A549 (cell line): ENCODE results near the gene TOM1L1. TPM values are rescaled to one million over a fixed set of nuclear protein-coding genes. Genes with fewer than 3 reads are reported as not detected.
A peak's percentile ranks its signal among the peaks of the same experiment; 100 is the strongest.

Experiments
- ATAC-seq, 2 experiments: fragments of 200-7000 bp in 1 of 2; fragments of >200 bp in 1 of 2; cut with Nextera tagmentation in 1 of 2; cut with Tn5 transposase in 1 of 2; 3 replicates each; pipeline versions ENCODE4 v1.8.0 to v1.9.1; 2018 to 2020; ENCODE audit warnings: mild to moderate bottlenecking in 1 of 2, moderate library complexity in 1 of 2
- CTCF ChIA-PET: fragments of 300-600 bp; sonication (Branson Sonifier 250); formaldehyde crosslinking; extraction: SDS; loops from one replicate; lab custom pipeline; 2021; ENCODE audit warnings: antibody characterized with exemption, inconsistent platforms; lab: Yijun Ruan, JAX
- POLR2A ChIA-PET: fragments of 350-600 bp; formaldehyde crosslinking; extraction: SDS; loops from one replicate; lab custom pipeline; 2021; ENCODE audit warnings: antibody characterized with exemption, inconsistent platforms; lab: Yijun Ruan, JAX
- DNase-seq, 2 experiments: peaks; one replicate each; pipeline versions ENCODE4 v3.0.0 to v3.0.0-alpha.2; 2011 to 2016; ENCODE audit warnings: low read depth in 1 of 2, low spot score in 1 of 2
- FAIRE-seq: peaks from 2 replicates; lab custom pipeline; 2011; peaks lifted over from hg19 to GRCh38; lab: Jason Lieb, UNC
- H3K27ac ChIP-seq, 2 experiments: fragments of >200 bp; sonication (Bioruptor Twin); formaldehyde crosslinking; 3 replicates each; pipeline ENCODE4 v1.5.1; 2016 to 2017
- H3K4me1 ChIP-seq: fragments of >200 bp; sonication (Bioruptor Twin); formaldehyde crosslinking; 3 replicates; pipeline ENCODE4 v1.6.1; 2016
- H3K4me2 ChIP-seq: fragments of >200 bp; sonication (Bioruptor Twin); formaldehyde crosslinking; 3 replicates; pipeline ENCODE4 v1.6.1; 2016
- H3K4me3 ChIP-seq: fragments of >200 bp; sonication (Bioruptor Twin); formaldehyde crosslinking; 3 replicates; pipeline ENCODE4 v1.5.1; 2016
- H3K9me3 ChIP-seq: fragments of >200 bp; sonication (Bioruptor Twin); formaldehyde crosslinking; 3 replicates; pipeline ENCODE4 v1.6.1; 2016
- EHF ChIP-seq: fragments of 250-450 bp; sonication (Bioruptor Pico); IDR thresholded peaks from 2 replicates; pipeline ENCODE4 v1.5.0; 2020; ENCODE audit warnings: mild to moderate bottlenecking
- EP300 ChIP-seq, 2 experiments: fragments of >200 bp; sonication (Bioruptor Twin); formaldehyde crosslinking; IDR thresholded peaks; 2 replicates in 1 of 2; 3 replicates in 1 of 2; pipeline ENCODE4 v1.6.1; 2016 to 2017
- ESRRA ChIP-seq: fragments of 150-350 bp; IDR thresholded peaks from 2 replicates; pipeline ENCODE4 v1.6.1; 2014; ENCODE audit warnings: mild to moderate bottlenecking, low read length, borderline replicate concordance
- GATA3 ChIP-seq: IDR thresholded peaks from 2 replicates; pipeline ENCODE4 v1.6.1; 2012; ENCODE audit warnings: borderline replicate concordance
- HOXA7 ChIP-seq: fragments of 250-450 bp; sonication (Bioruptor Pico); IDR thresholded peaks from 2 replicates; pipeline ENCODE4 v1.5.0; 2020; ENCODE audit warnings: mild to moderate bottlenecking, moderate library complexity
- HOXB13 ChIP-seq: fragments of 250-450 bp; sonication (Bioruptor Pico); IDR thresholded peaks from 2 replicates; pipeline ENCODE4 v1.5.0; 2020; ENCODE audit warnings: low read depth, mild to moderate bottlenecking, moderate library complexity
- KDM1A ChIP-seq: fragments of 200-600 bp; sonication (generic); IDR thresholded peaks from 2 replicates; pipeline ENCODE4 v1.6.1; 2016; ENCODE audit warnings: low read depth, mild to moderate bottlenecking
- MAZ ChIP-seq: fragments of 150-350 bp; IDR thresholded peaks from 2 replicates; pipeline ENCODE4 v1.6.1; 2014; ENCODE audit warnings: antibody characterized with exemption, low read depth, low read length, borderline replicate concordance
- MYC ChIP-seq: IDR thresholded peaks from 2 replicates; pipeline ENCODE4 v1.6.1; 2012; ENCODE audit warnings: mild to moderate bottlenecking, inconsistent platforms, low read length, improper control_type of control experiment, borderline replicate concordance
- PBX3 ChIP-seq: IDR thresholded peaks from 2 replicates; pipeline ENCODE4 v1.6.1; 2012
- PHF8 ChIP-seq: fragments of 200-600 bp; sonication (generic); IDR thresholded peaks from 2 replicates; pipeline ENCODE4 v1.6.1; 2016; ENCODE audit warnings: low read depth, mild to moderate bottlenecking, antibody characterized with exemption, moderate library complexity, borderline replicate concordance
- POLR2AphosphoS2 ChIP-seq: conservative IDR thresholded peaks from 2 replicates; pipeline ENCODE4 v1.6.1; 2012; ENCODE audit warnings: low read length, improper control_type of control experiment, inconsistent platforms
- RARB ChIP-seq: fragments of 250-450 bp; sonication (Bioruptor Pico); IDR thresholded peaks from 2 replicates; pipeline ENCODE4 v1.8.0; 2021; ENCODE audit warnings: mild to moderate bottlenecking, moderate library complexity
- SMC3 ChIP-seq: fragments of >200 bp; sonication (Bioruptor Twin); formaldehyde crosslinking; IDR thresholded peaks from 3 replicates; pipeline ENCODE4 v1.6.1; 2018; ENCODE audit warnings: inconsistent platforms
- SREBF2 ChIP-seq: fragments of 450-650 bp; IDR thresholded peaks from 2 replicates; pipeline ENCODE4 v1.6.1; 2014; ENCODE audit warnings: mild to moderate bottlenecking, moderate library complexity
- ZFP36 ChIP-seq: fragments of 450-650 bp; IDR thresholded peaks from 2 replicates; pipeline ENCODE4 v1.6.1; 2014; ENCODE audit warnings: borderline replicate concordance; ENCODE audit not compliant: partially characterized antibody
- WGBS: methylation state at CpG from one replicate; pipeline ENCODE4 v1.1.6; 2017; ENCODE audit errors: missing lambda C conversion rate; 5-methylcytosine and 5-hydroxymethylcytosine counted together
- polyA plus RNA-seq, 4 experiments: library from polyadenylated mRNA; depleted of rRNA in 3 of 4; stranded (reverse); fragments of >200 nt; fragmentation: RNase III in 1 of 4; extraction: RNeasy Plus Mini Kit Qiagen cat#74134 plus additional on column Dnase treatment in 1 of 4; gene quantifications; 2 replicates in 3 of 4; 3 replicates in 1 of 4; pipeline ENCODE4 v1.2.3, GENCODE V29; 2011 to 2017
- TF ChIP-seq, protein P1 (sequence below): fragments of 200-600 bp; sonication (generic); IDR thresholded peaks from 2 replicates; pipeline ENCODE4 v1.6.1; 2016; ENCODE audit warnings: antibody characterized with exemption, mild to moderate bottlenecking, moderate library complexity

Gene TOM1L1
- polyA plus RNA-seq, 2 of the 4 experiments (the other 2 are of a cell fraction) = 53.4 to 117 TPM

DNA sequence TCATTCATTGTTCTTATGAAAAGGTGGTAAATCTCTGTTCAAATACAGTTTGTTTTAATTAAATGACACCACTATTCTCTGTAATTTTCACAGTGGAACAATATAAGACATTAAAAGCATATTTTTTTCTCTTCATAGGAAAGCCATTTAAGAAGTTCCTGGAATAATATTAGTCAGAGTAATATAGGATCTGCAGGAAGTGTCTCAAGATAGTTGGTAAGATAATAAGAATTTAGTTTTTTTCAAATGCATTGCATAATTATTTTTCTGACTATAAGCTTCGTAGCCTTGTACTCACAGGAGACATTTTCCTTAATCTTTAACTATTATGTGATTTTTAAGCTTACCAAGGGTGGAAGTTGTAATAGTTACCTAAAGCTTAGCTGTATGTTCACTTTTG is 84.8 kb downstream of the TOM1L1 start:
- 82% methylated on average over 1 of the region's 1 CpG for WGBS
- POLR2A ChIA-PET = no interaction called here

DNA sequence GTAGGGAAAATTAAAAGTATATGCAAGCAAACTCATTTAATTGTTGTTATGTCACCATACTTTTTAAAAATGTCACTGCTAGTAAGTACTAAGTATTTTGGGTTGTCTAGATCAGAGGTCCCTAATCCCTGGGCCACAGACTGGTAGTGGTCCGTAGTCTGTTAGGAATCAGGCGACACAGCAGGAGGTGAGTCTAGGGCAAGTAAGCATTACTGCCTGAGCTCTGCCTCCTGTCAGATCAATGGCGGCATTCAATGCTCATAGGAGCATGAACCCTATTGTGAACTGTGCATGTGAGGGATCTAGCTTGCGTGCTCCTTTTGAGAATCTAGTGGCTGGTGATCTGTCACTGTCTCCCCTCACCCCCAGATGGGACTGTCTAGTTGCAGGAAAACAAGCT is 89.5 kb downstream of the TOM1L1 start:
- WGBS = 93% methylated on average over 4 of the region's 4 CpGs
- no peak for TF ChIP-seq RARB (CRISPR knock-in tag)
- no peak for TF ChIP-seq SREBF2
- H3K27ac ChIP-seq = no peak overlapping the region
- ATAC-seq (no peak), FAIRE-seq (no peak), DNase-seq (no peak)
- ChIA-PET CTCF (interaction anchor here (1.0 to 7.3 kb wide), 5 partner anchors 21 to 536 kb away, joined by 3 to 99 read pairs (median 4); no protein-coding TSS in a partner anchor), POLR2A (no interaction called here)
- H3K4me1 ChIP-seq = no peaks in the 10 kb centered on the region
- no peak overlapping the region for H3K4me3 ChIP-seq
- no peaks in the 10 kb centered on the region for H3K9me3 ChIP-seq
- H3K4me2 ChIP-seq = no peak overlapping the region

More for the DNA sequence above, 84.8 kb downstream of the TOM1L1 start:
- DNase-seq = no peak
- no peaks in the 10 kb centered on the region for H3K4me1 ChIP-seq
- H3K4me2 ChIP-seq = no peak overlapping the region
- H3K27ac ChIP-seq = no peak overlapping the region
- TF ChIP-seq ZFP36 = no peak
- no peak overlapping the region for H3K4me3 ChIP-seq
- ATAC-seq = no peak
- peak; percentile 36 for FAIRE-seq
- no peaks in the 10 kb centered on the region for H3K9me3 ChIP-seq
- CTCF ChIA-PET = interaction anchor here (0.8 to 2.2 kb wide), 6 partner anchors 8 to 616 kb away, joined by 3 to 15 read pairs (median 3); partner anchors contain the start of genes COX11 and STXBP4

DNA sequence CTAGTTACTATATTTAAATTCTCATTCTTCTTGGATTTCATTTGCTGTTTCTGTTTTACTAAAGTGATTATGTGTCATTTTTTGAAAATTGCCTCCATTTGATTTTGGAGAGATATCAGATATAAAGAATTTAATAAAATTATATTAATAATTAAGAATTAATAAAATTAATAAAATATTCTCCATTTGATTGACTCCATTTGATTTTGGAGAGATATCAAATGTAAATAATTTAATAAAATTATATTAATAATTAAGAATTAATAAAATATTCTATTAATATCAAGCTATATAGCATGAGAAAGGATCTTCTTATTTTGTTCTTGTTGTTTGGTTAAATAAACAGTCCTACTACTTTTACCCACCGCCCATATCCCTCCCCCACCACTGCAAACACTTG is 90.9 kb downstream of the TOM1L1 start:
- FAIRE-seq (no peak), DNase-seq (no peak), ATAC-seq (no peak)
- Histone ChIP-seq H3K4me3 (no peak overlapping the region), H3K27ac (no peak overlapping the region), H3K4me1 (no peaks in the 10 kb centered on the region), H3K9me3 (no peaks in the 10 kb centered on the region), H3K4me2 (no peak overlapping the region)
- CTCF ChIA-PET = interaction anchor here (0.8 to 7.3 kb wide), 11 partner anchors 13 to 534 kb away, joined by 3 to 99 read pairs (median 11); no protein-coding TSS in a partner anchor
- POLR2A ChIA-PET = no interaction called here
- 92% methylated on average over 1 of the region's 1 CpG for WGBS
- TF ChIP-seq EHF = no peak
- TF ChIP-seq KDM1A = no peak
- TF ChIP-seq PBX3 = no peak
- no peak for TF ChIP-seq PHF8
- TF ChIP-seq MYC = no peak
- TF ChIP-seq, protein P1, sequence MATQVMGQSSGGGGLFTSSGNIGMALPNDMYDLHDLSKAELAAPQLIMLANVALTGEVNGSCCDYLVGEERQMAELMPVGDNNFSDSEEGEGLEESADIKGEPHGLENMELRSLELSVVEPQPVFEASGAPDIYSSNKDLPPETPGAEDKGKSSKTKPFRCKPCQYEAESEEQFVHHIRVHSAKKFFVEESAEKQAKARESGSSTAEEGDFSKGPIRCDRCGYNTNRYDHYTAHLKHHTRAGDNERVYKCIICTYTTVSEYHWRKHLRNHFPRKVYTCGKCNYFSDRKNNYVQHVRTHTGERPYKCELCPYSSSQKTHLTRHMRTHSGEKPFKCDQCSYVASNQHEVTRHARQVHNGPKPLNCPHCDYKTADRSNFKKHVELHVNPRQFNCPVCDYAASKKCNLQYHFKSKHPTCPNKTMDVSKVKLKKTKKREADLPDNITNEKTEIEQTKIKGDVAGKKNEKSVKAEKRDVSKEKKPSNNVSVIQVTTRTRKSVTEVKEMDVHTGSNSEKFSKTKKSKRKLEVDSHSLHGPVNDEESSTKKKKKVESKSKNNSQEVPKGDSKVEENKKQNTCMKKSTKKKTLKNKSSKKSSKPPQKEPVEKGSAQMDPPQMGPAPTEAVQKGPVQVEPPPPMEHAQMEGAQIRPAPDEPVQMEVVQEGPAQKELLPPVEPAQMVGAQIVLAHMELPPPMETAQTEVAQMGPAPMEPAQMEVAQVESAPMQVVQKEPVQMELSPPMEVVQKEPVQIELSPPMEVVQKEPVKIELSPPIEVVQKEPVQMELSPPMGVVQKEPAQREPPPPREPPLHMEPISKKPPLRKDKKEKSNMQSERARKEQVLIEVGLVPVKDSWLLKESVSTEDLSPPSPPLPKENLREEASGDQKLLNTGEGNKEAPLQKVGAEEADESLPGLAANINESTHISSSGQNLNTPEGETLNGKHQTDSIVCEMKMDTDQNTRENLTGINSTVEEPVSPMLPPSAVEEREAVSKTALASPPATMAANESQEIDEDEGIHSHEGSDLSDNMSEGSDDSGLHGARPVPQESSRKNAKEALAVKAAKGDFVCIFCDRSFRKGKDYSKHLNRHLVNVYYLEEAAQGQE = no peak
- TF ChIP-seq EP300 (IDR thresholded peaks at IDR 0.05) = no peak
- TF ChIP-seq GATA3 = no peak
- no peak for TF ChIP-seq HOXB13
- no peak for TF ChIP-seq RARB (CRISPR knock-in tag)
- no peak for TF ChIP-seq ESRRA
- TF ChIP-seq POLR2AphosphoS2 = no peak
- no peak for TF ChIP-seq SMC3
- TF ChIP-seq MAZ = no peak
- TF ChIP-seq HOXA7 = no peak
